Skeletal muscle cell (primary cell): ENCODE measurements around the gene KCNK1.
A peak's percentile ranks its signal among the peaks of the same experiment; 100 is the strongest.
"Not testable (repeated sequence)": the region's sequence is repeated elsewhere in the genome, so short reads cannot be mapped to it uniquely, and the experiment has no call there.

ENCODE experiments used
- DNase-seq: peaks from one replicate; pipeline ENCODE4 v3.0.0-alpha.2; 2010; ENCODE audit warnings: low read depth
- H3K4me3 ChIP-seq: 2 replicates; pipeline ENCODE4 v1.5.1; 2011; ENCODE audit warnings: low read depth, mild to moderate bottlenecking, control low read depth, low read length, moderate library complexity

Gene KCNK1

DNA sequence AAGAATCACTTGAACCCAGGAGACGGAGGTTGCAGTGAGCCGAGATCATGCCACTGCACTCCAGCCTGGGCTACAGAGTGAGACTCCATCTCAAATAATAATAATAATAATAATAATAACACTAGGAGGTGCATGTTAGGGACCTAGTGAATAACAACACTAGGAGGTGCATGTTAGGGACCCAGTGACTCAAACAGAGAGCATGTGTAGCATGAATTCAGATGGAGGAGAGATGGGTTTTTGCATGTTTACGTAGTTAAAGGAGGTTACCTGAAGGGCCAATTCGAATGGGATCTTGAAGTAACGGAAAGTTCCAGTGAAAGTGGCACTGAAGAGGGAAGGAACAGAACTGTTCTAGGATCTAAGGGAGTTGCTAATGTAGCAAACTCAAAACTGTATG lies 7.1 kb upstream of the KCNK1 start:
- no peak overlapping the region for H3K4me3 ChIP-seq
- DNase-seq: no peak

DNA sequence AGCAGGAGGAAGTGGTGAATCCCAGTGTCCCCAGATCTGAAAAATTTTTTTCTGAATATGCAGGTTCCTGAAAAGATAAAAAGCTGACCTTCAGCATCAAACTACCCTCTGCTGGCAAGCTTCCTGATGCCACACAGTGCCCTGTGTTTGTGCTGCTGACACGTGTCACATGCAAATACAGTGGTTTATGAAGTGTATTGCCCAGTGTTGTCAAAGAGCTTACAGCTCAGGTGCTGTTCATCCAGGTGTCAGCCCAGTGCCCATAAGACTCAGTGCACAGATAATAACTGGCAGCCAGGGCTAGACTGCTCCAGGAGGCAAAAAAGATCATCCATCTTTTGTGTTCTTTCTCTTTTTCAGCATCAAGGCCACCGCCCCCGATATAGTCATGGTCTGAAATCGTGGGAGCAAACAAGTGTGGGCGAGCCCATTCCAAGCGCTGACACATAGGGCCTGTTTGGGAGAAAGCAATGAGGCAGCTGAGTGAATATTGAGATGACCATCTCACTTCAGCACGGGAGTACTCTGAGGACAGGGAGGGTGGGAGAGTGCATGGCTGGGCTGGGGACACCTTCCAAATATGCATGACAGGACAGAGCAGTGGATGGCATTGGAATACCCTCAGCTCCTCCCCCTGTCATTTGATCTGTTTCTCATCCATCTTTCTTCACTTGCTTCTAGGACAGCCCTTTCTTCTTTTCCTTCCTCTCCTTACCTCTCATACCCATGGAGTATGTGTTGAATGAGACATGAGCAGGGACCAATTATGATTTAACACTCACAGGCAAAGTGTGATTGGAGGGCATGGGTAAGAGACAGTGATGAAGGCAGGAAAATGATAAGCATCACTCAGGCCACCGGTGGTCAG lies 6.4 kb upstream of the KCNK1 start:
- DNase-seq: peak; percentile 5
- H3K4me3 ChIP-seq: no peak overlapping the region

DNA sequence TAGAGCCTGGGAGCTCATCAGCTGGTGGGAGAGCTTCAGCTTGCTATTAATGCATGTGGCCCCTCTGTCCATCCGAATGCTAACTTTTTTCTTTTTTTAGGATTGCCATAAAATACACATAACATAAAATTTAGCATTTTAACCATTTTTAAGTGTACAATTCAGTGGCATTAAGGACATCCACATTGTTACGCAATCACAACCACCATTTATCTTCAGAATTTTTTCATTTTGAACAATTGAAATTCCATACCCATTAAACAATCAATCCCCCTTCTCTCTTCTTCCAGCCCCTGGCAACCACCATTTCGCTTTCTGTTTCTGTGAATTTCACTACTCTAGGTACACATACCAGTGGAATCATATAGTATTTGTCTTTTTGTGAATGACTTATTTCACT lies 4.9 kb upstream of the KCNK1 start:
- H3K4me3 ChIP-seq: no peak overlapping the region
- no peak for DNase-seq

DNA sequence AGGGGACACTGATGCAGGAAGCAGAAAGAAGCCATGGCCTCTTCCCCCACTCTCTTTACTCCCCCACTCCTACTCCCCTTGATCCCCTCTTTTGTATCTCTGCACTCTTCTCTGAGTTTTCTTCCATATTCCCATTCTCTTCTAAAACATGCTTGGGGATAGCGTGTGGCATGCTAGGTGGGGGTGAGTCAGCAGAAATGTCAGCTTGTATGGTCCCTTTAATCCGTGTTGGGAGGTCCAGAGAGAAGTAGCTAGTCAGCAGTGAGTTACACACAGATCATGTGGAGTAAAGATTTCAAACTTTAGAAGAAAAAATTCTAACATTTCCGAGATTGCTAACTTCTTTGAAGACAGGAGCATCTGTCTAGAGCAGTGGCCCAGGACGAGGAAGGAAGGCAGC lies 4.0 kb upstream of the KCNK1 start:
- no peak for DNase-seq
- no peak overlapping the region for H3K4me3 ChIP-seq

DNA sequence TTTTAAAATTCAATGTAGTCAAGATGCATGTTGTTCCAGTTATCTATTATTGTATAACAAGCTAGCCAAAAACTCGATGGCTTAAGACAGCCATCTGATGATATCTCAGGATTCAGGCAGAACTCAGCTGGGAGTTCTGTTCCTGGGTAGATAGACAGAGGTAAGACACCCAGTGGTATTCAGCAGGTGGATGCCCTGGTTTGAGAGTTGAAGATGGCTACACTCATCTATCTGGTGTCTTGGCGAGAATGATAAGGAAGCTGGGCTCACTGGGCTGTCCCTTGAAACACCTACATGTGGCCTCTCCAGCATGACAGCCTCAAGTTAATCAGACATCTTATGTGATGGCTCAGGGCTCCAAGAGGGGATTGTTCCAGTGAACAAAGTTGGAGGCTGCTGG lies 3.3 kb upstream of the KCNK1 start:
- no peak for DNase-seq
- H3K4me3 ChIP-seq: no peak overlapping the region

DNA sequence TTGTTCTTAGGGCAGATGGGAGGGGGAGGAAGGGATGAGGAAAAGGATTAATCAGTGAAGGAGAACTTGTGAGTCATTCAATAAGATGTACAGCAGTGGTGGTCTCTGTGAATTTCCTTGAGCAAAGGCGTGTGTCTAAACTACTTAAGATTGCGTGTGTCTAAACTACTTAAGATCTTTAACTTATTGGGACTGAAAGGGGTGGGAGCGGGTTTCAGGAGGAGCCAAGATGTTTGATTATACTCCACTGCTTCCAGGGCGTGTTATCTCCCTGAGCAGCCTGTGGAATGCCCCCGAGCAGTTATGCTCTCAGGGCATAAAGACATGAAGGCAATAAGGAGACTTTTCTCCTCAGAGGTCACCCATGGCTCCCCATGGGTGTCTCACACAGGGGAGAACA lies 2.5 kb upstream of the KCNK1 start:
- not testable (repeated sequence) for H3K4me3 ChIP-seq, DNase-seq

DNA sequence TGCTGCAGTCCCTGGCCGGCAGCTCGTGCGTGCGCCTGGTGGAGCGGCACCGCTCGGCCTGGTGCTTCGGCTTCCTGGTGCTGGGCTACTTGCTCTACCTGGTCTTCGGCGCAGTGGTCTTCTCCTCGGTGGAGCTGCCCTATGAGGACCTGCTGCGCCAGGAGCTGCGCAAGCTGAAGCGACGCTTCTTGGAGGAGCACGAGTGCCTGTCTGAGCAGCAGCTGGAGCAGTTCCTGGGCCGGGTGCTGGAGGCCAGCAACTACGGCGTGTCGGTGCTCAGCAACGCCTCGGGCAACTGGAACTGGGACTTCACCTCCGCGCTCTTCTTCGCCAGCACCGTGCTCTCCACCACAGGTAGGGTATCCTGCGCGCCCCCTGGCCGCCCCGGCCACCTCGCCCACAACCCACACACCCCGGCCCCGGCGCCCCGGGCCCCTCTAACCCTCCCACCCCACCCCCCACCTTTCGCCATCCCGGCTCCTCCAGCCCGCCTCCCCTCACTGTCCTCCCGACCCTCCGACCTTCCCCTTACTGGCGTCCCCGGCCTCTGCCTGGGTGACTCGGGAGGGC lies 352 bp downstream of the KCNK1 start:
- H3K4me3 ChIP-seq: peak overlapping the region; percentile 82
- peak; percentile 8 for DNase-seq

DNA sequence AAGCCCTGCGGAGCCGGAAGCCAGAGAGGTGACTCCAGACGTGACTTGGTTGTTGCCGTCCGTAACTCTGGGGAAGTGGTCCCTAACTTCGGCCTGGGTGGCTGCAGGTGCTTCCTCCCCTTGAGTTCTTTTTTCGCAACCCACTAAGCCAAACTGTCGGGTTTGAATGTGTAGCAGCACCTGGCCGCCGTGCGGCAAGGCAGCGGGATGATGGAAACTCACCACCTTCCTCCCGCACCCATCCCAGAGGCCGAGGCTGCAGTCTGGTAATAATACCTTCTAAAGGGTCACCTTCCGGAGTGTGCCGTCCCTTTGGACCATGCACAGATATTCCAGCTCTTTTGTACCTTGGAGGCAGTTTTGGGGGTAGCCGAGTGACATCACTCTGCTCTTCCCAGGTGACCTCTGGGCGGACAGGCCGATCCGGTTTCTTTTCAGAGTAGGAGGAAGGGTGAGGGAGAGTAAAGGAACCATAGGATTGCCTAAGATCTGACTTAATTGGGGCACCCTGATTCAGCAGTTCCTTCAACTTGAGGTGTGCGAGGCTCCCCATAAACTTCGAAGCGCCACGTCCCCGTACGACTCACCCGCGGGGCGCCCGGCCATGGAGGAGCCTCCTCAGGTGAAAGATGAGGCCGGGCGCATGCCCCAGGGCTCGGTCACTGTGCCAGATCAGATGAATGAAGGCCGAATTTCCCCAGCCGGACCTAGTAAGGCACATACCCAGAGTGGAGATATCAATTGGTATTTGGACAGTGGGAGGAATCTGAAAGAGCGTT lies 1.0 kb downstream of the KCNK1 start:
- H3K4me3 ChIP-seq: peak overlapping the region; percentile 82
- no peak for DNase-seq

DNA sequence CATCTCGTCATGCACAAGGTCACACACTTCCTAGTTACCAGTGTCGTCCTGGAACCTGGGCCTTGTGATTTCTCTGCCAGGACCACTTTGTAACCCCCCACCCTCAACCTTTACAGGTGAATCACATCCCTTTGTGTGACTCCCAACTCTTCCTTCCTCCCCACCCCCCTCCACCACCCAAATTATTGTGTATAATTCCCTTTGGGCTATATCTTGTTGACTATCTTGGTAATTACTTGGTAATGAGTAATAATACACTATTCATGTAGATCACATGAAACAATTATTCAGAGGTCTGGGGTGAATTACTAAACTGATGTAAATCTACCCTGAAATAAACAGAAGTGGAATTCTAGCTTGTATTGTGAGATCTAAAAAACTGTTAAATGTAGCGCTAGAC lies 1.7 kb downstream of the KCNK1 start:
- H3K4me3 ChIP-seq: peak overlapping the region; percentile 82
- no peak for DNase-seq

DNA sequence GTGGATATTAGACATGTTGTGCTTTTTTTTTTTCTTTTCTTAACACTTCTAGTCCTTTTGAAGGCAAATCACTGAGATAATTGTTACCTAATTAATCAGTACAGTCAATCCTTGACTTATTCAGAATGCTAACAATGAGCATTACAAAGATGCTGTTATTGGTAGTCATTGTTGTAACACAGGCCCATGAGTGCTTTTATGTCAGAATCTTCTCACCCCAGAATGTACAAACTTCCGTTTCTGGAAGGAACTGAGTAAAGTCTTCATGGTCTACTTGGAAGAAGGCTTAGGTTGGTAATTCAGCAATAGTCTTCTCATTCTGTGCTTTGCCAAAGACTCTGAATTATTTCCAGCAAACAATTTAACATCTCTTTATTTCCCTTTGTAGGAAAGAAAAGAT lies 3.1 kb downstream of the KCNK1 start:
- no peak for DNase-seq
- no peak overlapping the region for H3K4me3 ChIP-seq

DNA sequence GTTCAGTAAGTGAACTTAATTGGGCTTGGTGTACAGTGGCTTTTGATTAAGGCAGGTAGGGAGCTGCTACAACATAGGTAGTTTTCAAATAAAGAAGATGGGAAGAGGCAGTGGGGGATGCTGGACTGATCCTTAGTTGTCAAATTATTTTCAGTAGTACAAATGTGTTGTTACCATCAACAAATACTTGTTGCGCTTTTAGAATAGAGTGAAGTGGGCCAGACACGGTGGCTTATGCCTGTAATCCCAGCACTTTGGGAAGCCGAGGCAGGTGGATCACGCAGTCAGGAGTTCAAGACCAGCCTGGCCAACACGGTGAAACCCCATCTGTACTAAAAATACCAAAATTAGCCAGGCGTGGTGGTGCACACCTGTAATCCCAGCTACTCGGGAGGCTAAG lies 5.5 kb downstream of the KCNK1 start:
- not testable (repeated sequence) for H3K4me3 ChIP-seq

DNA sequence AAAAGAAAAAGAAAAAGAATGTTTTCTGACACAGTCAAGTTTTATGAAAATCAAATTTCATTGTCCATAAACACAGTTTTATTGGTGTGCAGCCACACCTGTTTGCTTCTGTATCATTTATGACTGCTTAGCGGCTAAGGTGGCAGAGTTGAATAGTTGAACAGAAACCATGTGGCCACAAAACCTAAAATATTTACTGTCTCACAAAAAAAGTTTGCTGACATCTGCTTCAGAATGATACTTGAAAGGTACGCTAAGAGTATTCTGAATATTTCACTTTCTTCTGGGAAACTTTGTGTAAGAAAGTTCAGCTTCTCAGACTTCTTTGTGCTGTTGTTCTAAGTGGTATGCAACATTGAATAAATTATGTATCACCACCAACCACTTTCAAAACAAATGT lies 6.2 kb downstream of the KCNK1 start:
- DNase-seq: no peak
- no peak overlapping the region for H3K4me3 ChIP-seq

More for the DNA sequence above, 5.5 kb downstream of the KCNK1 start:
- DNase-seq: not testable (repeated sequence)

DNA sequence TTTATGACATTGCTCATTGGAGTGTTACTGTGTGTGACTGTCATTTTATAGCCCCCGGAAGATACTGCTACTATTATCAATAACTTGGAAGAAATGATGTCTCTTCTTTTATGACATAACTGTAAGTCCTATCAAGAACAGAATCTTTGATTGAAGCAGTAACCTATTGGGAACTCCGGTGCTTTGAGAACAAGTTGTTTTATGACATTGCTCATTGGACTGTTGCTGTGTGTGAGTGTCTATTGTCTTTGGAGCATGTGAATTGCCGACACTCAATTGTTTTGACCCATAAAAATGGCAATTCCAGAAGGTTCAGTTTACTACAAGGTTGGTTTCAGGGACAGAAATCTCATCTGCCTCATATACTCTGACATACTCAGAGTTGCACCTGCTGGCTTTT lies 8.0 kb downstream of the KCNK1 start:
- no peak for DNase-seq
- no peak overlapping the region for H3K4me3 ChIP-seq

DNA sequence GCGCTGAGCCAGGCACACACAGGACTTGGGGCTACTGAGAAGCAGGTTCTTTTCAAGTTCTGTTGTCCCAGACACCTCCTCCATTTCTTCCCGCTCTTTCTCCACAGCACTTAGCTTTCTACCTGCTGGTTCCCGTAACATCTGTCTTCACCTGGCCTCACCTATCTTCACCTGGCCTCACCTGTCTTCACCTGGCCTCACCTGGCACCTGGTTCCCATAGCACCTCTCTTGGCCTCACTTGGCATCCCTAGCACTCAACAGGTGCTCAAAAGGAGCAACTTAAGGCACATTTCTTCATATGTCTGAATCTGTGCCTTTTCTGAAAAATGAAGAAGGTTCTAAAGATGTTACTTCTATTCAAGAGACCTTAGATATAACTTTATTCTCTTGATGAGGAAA lies 10.4 kb downstream of the KCNK1 start:
- DNase-seq: no peak
- H3K4me3 ChIP-seq: no peak overlapping the region

DNA sequence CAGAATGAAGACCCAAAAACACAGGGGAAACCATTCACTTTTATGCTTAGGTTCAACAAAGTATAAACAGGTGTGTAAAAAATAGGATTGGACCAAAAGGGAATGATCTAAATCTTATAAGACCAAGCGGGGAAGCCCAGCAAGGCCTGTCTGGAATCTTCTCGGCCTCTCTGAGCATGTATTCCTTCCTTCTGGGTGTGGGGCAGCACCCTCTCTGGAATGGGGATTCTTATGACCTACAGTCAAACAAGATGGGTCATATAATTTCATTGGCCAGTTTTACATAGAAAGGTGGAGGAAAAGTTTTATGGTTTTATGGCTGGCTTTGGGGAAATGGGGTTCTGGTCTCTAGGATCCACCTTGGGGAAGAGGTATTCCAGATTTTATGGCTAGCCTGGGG lies 11.2 kb downstream of the KCNK1 start:
- H3K4me3 ChIP-seq: no peak overlapping the region
- no peak for DNase-seq

DNA sequence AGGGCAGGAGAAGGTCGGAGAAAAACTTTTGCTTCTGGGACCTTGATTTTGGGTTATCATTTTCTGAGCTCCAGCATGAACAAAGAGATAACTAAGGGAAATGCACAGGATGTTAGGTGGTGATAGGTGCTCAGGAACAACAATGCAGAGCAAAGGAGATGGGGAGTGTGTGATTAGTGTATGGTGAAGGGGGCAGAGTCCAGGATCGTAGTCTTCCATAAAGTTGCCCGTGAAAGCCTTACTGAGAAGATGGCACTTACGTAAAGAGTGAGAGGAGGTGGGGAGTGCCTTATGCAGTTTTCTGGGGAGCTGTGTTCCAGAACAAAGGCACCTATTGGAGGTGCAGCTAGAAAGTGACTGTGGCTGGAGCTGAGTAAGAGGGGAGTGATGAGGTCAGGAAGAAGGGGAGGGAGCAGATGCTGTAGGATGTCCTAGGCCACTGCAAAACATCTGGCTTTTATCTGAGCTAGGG lies 11.6 kb downstream of the KCNK1 start:
- no peak overlapping the region for H3K4me3 ChIP-seq
- DNase-seq: no peak

DNA sequence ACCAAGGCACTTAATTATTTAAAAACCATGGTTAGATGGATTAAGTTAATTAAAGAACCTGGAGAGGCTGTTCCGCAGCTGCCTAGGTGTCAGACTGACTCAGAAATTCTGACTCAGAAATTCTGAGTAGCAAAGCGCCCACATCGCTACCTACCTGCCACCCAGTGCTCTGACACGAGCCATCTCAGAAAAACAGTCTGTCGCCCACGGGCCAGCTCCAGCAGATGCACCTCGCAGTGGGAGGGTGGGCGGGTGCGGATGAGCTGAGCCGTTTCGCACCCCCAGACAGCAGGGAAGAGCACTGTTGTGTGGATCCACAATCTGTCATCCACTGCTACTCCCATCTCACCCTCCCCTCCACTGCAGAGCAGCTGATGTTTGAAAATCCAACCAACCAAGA lies 13.5 kb downstream of the KCNK1 start:
- H3K4me3 ChIP-seq: no peak overlapping the region
- no peak for DNase-seq

DNA sequence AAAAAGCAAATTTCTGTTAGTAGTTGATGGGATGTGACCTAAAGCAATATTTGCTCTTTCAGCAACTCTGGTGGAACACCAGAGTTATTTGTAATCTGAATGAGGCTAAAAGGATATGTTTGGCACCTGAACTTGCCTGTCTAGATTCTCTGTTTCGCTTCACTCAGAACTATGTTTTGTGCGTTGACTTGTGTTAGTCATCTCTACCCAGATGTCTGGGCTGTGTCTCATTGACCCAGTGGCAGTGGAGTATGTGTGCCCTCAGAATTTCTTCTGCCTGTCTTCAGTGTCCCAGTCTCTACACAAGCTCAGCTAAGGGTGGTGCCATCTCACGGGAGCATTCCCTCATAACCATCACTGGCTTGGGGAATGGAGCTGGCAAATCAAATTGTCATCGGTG lies 13.9 kb downstream of the KCNK1 start:
- no peak for DNase-seq
- no peak overlapping the region for H3K4me3 ChIP-seq

DNA sequence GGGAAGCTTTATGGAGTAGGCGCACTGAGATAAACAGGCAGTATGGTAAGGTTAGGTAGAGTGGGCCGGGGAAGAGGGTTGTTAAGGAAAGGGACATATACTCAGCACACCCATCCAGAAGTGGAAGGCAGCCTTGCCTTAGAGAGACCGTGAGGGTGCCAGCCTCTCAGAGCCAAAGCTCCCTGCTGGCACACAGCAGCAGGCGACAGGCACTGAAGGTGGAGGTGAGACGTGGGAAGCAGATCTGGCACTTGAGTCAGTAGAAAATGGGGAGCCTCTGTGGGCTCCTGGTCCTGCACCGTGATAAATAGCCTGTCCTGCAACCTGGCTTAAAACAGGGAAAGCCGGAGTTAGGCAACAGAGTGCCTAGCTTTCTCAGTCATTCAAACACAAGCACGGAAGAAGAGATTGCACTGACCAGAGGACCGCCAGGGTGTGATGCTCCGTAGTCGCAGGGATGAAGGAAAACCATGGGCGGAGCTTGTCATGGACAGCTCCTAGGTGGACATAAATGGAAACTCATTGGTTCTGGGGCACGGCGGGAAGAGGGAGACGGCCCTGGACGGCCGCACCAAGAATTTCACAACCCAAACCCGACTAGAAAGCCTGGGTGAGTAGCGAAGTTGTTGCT lies 15.5 kb downstream of the KCNK1 start:
- H3K4me3 ChIP-seq: no peak overlapping the region
- no peak for DNase-seq

DNA sequence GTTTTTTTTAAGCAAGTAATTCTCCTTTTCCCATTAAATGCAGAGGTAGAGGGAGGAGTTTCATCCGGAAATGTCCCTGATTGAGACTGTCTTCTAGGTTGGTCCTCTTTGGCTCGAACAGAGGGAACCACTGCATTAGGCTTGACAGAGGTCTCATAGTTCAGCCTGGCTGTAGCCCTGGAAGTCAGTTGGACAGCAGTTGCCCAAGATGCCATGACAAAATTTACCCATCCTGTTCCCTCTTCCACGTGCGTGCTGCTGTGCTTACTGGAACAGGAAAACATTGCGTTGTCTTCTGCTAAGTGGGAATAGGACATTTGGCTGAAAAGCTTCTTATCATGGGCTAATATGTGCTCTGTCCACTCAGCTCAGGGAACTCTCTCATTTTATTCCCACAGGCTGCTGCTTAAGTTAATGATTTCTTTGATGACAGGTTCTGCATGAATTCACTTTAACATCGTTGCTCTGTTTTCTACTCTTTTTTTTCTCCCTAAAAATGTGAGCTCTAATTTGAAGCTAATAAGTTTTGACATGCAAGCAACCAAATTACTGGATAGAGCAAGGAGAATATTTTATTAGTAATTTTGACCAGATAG lies 18.0 kb downstream of the KCNK1 start:
- DNase-seq: no peak
- H3K4me3 ChIP-seq: no peak overlapping the region
